Measurements from ENCODE around the gene SYT12. TPM values are rescaled to one million over a fixed set of nuclear protein-coding genes. Genes with fewer than 3 reads are reported as not detected.

SYT12 gene
- total RNA-seq, 2 donors from 2014 or later: 3.2 to 16.9 TPM

DNA sequence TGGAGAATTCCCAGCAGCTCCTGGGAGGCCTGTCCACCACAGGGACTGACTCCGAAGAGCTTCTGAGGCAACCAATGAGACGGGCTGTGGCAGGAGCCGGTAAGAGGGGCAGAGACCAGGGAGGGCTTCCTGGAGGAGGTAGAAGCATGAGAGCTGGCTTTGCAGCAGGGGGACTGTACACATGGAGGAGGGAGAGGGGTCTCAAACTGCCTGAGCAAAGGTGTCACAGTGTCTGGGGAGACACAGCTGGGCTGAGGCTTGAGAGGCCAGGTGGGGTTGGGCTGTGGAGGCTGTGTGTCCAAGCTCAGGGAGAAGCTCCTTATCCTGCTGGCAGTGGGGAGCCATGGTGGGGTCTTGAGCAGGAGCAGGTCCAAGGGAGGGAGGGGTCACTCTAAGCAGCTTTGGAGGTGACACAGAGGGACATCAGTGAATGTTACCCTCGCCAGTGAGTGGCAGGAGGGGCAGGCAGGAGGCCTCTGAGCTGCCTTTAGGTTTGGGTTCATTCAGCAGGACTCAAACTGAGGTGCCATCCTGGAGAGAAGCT lies 29.1 kb downstream of the SYT12 start:
- Histone ChIP-seq H3K27me3 (replicated peaks; ENCODE audit: insufficient read depth) (no peaks in the 10 kb centered on the region), H3K4me1 (ENCODE audit: control insufficient read depth in 1 of 2, low read depth in 2 of 2) (peaks cover 15 to 28% of the 10 kb centered on the region in 2 donors), H3K27ac (no peak overlapping the region), H3K36me3 (no peaks in the 10 kb centered on the region), H3K4me3 (no peak overlapping the region), H3K9me3 (no peaks in the 10 kb centered on the region)
- TF ChIP-seq, protein P1, sequence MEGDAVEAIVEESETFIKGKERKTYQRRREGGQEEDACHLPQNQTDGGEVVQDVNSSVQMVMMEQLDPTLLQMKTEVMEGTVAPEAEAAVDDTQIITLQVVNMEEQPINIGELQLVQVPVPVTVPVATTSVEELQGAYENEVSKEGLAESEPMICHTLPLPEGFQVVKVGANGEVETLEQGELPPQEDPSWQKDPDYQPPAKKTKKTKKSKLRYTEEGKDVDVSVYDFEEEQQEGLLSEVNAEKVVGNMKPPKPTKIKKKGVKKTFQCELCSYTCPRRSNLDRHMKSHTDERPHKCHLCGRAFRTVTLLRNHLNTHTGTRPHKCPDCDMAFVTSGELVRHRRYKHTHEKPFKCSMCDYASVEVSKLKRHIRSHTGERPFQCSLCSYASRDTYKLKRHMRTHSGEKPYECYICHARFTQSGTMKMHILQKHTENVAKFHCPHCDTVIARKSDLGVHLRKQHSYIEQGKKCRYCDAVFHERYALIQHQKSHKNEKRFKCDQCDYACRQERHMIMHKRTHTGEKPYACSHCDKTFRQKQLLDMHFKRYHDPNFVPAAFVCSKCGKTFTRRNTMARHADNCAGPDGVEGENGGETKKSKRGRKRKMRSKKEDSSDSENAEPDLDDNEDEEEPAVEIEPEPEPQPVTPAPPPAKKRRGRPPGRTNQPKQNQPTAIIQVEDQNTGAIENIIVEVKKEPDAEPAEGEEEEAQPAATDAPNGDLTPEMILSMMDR (IDR thresholded peaks at IDR 0.05): no peak
- no peak for ATAC-seq (ENCODE audit: insufficient number of reproducible peaks, low FRiP score, low read depth)
- DNase-seq (ENCODE audit: low spot score): no peak

DNA sequence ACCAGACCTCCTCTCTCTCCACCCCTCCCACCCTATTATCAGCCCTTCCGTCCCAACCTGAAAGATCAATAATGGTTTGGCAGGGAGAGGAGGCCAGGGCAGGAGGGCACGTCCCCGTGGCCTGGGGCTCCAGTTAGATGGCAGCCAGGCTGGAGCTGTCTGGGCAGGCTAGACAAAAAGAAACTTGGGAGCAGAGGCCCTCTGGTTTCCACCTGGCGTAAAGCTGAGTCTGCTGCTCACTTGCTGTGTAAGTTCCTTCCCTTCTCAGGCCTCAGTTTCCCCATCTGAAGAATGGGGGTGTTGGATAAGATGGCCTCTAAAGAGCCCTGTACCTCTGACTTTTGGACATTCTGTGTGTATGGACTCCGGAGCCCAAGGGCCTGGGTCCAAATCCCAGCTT lies 30.0 kb downstream of the SYT12 start:
- DNase-seq (ENCODE audit: low spot score) (no peak), ATAC-seq (ENCODE audit: insufficient number of reproducible peaks, low FRiP score, low read depth) (no peak)
- peaks cover 15 to 36% of the 10 kb centered on the region in 2 donors for H3K4me1 ChIP-seq (ENCODE audit: control insufficient read depth in 1 of 2, low read depth in 2 of 2)
- H3K9me3 ChIP-seq: no peaks in the 10 kb centered on the region
- H3K27ac ChIP-seq: peak overlapping the region; percentile 89 to 98
- no peaks in the 10 kb centered on the region for H3K36me3 ChIP-seq
- TF ChIP-seq, protein P1 (IDR thresholded peaks at IDR 0.05): no peak
- no peak overlapping the region for H3K4me3 ChIP-seq
- H3K27me3 ChIP-seq (replicated peaks; ENCODE audit: insufficient read depth): no peaks in the 10 kb centered on the region

DNA sequence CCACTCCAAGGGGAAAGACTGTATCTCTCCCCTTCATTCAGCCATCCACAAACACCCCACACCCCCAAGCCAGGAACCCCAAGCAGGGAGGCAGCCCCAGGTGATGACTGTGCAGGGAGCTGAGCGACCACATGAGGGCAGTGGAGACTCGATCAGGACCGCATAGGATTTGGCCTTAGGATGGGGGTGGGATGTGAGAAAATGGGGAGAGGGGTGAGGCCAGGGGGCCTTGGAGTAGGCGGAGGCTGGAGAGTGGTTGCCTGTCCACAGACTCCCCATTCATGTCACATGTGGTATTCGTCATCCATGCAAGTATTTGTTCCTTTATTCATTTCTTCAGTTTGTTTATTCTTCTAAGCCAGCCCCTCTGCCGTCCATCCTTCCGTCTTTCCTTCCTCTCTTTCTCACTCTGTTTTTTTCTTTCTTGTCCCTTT lies 31.0 kb downstream of the SYT12 start:
- no peaks in the 10 kb centered on the region for H3K9me3 ChIP-seq
- DNase-seq (ENCODE audit: low spot score) (no peak), ATAC-seq (ENCODE audit: insufficient number of reproducible peaks, low FRiP score, low read depth) (no peak)
- TF ChIP-seq, protein P1 (IDR thresholded peaks at IDR 0.05): peak; percentile 65
- peaks cover 15 to 36% of the 10 kb centered on the region in 2 donors for H3K4me1 ChIP-seq (ENCODE audit: control insufficient read depth in 1 of 2, low read depth in 2 of 2)
- no peaks in the 10 kb centered on the region for H3K27me3 ChIP-seq (replicated peaks; ENCODE audit: insufficient read depth)
- H3K27ac ChIP-seq: peak overlapping the region; percentile 89 to 98
- H3K36me3 ChIP-seq: no peaks in the 10 kb centered on the region
- H3K4me3 ChIP-seq: no peak overlapping the region

DNA sequence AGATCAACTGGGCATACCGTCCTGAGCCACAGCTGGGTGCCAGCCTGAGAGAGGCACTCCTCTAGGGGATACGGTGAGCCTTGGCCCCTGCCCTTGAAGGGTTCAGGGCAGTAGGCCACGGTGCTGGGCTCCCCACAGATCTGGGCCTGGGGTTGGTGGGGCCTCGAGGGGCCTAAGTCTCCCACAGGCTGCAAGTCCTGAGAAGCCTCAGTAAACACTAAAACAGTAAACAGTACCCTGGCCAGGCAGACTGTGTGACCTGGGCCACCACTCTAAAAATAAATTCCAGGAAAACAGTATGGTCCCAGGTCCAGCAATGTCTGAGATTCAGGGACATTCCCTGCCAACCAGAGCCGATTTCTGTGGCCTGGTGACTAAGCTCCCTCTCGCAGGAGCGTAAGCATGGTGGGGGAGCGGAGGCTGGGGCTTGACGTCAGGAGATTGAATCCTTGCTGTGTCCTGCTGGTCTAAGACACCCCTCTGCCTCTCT lies 31.5 kb downstream of the SYT12 start:
- Histone ChIP-seq H3K36me3 (no peaks in the 10 kb centered on the region), H3K27ac (peak overlapping the region; percentile 89 to 98), H3K9me3 (no peaks in the 10 kb centered on the region), H3K27me3 (replicated peaks; ENCODE audit: insufficient read depth) (no peaks in the 10 kb centered on the region), H3K4me3 (no peak overlapping the region), H3K4me1 (ENCODE audit: control insufficient read depth in 1 of 2, low read depth in 2 of 2) (peaks cover 15 to 36% of the 10 kb centered on the region in 2 donors)
- TF ChIP-seq, protein P1 (IDR thresholded peaks at IDR 0.05): no peak
- ATAC-seq (ENCODE audit: insufficient number of reproducible peaks, low FRiP score, low read depth): peak; percentile 56
- DNase-seq (ENCODE audit: low spot score): peak; percentile 39

DNA sequence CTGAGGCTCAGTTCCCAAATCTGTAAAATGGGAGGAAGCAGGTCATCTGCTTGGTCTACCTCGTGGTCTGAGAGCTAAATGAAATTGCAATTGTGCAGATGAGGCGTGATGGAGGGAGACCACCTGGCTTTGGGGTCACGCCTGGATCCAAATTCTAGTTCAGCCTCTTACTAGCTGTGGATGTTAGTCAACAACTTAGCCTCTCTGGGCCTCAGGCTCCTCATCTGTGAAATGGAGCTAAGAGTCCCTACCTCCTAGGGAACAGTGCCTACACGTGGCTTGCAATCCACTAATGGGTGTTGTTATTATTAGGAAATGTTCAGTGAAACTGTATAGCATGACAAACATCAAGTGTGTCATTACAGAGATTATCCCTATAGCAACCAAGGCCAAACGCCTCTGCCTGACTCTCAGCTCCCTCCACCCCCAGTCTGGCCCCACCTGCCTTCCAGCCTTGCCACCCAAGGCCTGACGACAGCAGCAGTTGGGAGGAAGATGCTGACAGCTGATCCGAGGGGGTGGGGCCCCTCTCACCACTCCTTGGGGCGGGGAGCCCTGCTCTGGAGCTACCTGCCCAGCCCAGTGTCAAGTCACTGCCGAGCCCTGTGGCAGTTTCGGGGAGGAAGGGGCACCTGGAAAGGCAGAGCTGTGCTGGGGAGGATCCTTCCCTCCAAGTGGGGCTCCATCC lies 32.0 kb downstream of the SYT12 start:
- Histone ChIP-seq H3K36me3 (no peaks in the 10 kb centered on the region), H3K27me3 (replicated peaks; ENCODE audit: insufficient read depth) (no peaks in the 10 kb centered on the region), H3K27ac (peak overlapping the region; percentile 89 to 98), H3K4me3 (no peak overlapping the region), H3K4me1 (ENCODE audit: control insufficient read depth in 1 of 2, low read depth in 2 of 2) (peaks cover 15 to 36% of the 10 kb centered on the region in 2 donors), H3K9me3 (no peaks in the 10 kb centered on the region)
- DNase-seq (ENCODE audit: low spot score) (no peak), ATAC-seq (ENCODE audit: insufficient number of reproducible peaks, low FRiP score, low read depth) (no peak)
- TF ChIP-seq, protein P1 (IDR thresholded peaks at IDR 0.05): no peak

Data from thoracic aorta (tissue), 2 donors.